LNCAP (cell line): ENCODE data around the gene GLIS2.

Source experiments
- CTCF ChIP-seq: fragments of 450-650 bp; IDR thresholded peaks from 2 replicates; pipeline ENCODE4 v1.5.1; 2017; ENCODE audit warnings: mild to moderate bottlenecking

The GLIS2 gene

GRCh38 chr16:4318967-4319366 is 3.1 kb downstream of the GLIS2 start:
- no peak for TF ChIP-seq CTCF

DNA sequence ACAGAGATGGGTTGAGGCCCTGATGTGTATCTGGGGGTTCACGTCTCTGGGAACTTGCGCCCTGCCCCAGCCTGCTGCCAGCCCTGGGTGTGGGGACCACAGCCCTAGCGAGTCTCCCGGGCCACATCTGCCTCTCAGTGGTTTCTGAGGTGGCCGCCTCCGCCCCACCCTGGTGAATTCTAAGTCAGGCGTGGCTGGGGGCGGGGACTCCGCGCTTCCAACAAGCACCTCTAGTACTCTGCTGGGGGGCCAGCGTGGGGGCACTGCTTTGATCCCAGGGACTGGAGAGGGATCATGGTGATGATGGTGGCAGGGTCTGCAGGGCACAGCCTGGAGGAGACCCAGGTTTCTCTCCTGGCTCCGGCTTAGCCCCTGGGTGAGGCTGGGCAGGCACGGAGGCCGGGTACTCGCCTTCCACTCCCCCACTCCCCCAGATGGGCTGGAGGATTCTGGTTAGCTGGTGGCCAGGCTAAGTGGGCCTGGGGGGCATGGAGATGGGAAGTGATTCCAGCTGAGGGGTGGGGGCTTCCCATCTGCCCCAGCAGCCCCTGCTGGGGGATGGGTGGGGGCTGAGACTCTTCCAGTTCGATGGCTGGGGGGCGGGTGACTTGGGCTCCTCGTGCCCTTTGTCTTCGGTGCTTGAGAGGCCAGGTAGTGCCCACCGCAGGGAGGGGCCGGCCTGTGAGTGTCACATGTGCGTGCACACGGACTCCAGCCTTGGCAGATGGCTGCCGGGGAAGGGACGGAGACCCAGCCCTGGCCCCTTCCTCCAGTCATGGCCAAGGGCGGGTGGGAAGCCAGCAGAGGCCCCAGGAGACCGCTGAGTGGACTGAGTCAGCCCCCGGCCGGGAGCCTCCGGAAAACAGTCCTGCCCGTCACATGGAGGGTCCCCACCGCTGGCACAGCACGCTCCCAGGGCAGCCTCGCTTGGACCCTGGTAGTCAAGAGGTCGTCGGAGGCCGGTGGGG is 3.9 kb downstream of the GLIS2 start:
- TF ChIP-seq CTCF, result no peak

- no peak for TF ChIP-seq CTCF
Measured at GRCh38 chr16:4320571-4321137, 4.8 kb downstream of the GLIS2 start.

DNA sequence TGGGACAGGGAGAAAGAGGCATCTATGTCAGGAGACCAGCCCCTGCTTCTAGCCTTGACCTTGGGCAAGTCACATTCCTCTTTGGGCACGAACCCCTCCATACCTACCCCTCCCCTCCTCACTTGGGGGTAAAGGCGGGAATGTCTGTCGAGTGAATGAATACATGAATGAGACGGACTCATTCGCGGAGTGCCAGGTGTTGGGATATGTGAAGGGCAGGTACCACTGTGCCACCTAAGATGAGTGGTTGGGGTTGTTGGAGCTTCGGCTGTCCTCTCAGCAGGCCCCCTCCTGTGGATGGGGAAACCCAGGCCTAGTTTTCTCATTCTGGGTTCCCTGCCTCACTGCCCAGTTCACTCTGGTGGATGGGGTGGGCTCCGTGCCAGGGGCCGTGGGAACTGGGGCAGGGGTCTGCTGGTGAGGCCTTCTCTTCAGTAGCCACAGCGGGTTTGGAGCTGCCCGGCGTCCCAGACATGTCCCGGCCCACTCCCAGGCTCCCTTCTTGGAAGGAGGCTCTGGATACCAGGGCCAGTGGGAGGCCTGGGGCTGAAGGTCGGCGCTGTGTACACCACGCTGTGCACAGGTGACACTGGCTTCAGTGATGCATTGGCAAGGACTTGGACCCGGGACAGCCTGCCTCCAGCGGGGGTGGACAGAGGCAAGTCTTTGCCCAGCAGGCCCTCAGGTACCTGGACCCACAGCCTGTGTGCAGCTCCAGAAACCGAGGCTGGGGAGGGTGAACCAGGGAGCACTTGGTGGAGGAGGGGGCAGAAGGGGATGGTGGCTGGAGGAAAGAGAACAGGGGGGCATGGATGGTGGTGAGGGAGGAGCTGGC is 5.6 kb downstream of the GLIS2 start:
- TF ChIP-seq CTCF, result no peak

DNA sequence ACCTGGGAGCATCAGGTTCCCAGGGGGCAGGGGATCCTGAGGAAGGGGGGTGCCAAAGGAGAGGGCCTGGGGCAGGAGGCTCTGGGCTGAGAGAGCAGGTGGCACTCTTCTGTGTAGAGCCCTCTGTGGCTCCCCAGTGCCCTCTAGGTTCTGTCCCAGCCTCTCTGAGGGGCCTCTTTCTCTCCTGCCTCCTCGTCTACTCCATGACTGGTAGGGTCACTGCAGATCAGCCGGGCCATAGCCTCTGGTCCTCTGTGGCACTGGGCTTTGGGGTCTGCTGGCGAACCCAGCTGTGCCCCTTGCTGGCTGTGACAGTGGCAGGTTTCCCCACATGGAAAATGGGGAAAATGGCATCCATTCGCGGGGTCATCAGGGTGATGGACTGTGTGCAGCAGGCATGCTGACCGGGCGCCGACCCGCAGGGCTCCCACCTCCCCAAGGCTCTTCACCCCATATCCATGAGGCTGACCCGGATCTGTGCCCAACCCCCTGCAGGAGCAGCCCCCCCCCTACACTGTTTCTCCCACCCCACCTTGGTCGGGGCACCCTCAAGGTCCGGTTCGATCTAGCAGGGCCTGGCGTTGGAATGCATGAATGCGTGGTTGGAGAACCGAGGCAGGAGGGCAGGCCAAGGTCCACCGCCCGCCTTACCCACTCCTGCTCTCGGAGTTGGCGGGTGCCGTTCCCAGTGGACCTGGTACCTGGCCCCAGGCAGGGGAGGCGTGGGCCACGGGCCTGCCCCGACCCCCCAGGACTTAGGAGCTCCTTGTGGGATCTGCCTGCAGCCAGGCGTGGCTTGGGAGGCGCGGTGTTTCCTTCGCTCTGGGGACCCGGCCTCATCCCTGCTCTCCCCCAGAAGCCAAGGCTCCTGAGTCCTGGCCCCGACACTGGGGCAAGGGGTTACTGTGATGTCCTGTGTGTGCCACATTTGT is 6.5 kb downstream of the GLIS2 start:
- no peak for TF ChIP-seq CTCF

DNA sequence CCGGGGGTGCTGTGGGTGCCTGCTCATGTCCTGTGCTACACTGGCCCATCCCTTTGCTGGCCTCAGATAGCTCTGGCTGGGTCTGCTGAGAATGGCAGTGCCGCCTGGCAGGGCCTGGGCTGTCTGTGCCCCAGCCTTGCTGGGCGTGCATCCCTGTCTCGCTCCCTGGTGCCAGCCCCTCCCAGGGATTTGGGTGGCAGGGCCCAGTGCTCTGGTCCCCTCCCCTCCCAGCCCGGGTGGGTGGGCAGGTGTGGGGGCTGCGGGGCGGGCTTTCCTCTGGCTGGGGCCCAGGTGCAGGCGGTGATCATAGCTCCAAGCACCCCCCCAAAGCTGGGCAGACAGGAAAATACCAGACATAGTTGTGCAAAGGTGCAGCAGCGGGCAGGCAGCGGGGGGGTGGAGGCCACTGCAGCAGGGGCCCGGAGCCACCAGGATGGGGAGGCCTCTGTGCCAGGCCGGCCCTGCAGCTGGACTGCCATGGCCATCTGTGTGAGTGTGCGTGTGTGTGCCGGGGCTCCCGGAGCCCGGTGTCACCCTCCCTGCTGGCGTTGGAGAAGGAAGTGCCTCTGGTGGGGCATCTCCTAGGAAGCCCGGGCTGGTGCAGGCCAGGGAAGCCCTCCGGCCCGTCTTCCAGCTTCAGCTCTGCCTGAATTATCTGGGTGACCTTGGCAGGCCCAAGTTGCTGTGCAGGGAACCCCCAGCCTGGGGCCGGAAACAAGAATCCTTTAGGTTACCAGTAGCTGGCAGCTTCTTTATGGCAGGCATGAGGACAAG is 7.4 kb downstream of the GLIS2 start:
- no peak for TF ChIP-seq CTCF
